ENCODE measurements around the gene CDK19.

CDK19 gene

DNA sequence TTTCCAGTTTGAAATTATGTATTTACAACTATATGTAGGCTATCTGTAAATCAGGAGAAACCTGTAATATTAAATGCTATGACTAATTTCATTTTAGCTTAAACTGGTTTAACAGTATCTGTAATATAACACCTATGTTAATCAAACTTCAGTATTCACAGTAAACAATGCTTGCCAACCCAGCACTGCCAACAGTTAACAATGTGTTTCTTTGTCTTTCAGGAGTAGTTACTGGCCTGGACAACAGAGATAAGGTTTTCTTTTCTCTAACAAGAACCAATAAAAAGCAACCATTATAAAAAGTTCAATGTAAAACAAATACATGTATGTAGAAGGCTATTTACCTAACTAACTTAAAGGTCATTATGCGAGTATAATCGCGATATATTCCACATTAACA, 158.8 kb downstream of the CDK19 start:
- no peak for ATAC-seq
- TF ChIP-seq SNAI2 (CRISPR knock-in tag; IDR thresholded peaks at IDR 0.05): no peak
- no peak for TF ChIP-seq BACH2 (CRISPR knock-in tag; IDR thresholded peaks at IDR 0.05; ENCODE audit: borderline replicate concordance)
- no peak for TF ChIP-seq GLIS3 (CRISPR knock-in tag; IDR thresholded peaks at IDR 0.05)
- no peak for TF ChIP-seq ISL1 (CRISPR knock-in tag; IDR thresholded peaks at IDR 0.05)
- TF ChIP-seq RARB (CRISPR knock-in tag; IDR thresholded peaks at IDR 0.05): no peak
- TF ChIP-seq PATZ1 (CRISPR knock-in tag; IDR thresholded peaks at IDR 0.05; ENCODE audit: borderline replicate concordance): no peak
- no peak for TF ChIP-seq CSDC2 (CRISPR knock-in tag; IDR thresholded peaks at IDR 0.05)
- TF ChIP-seq CSRNP3 (CRISPR knock-in tag; IDR thresholded peaks at IDR 0.05): no peak
- no peak for TF ChIP-seq OSR1 (CRISPR knock-in tag; IDR thresholded peaks at IDR 0.05)
- TF ChIP-seq, protein P1, sequence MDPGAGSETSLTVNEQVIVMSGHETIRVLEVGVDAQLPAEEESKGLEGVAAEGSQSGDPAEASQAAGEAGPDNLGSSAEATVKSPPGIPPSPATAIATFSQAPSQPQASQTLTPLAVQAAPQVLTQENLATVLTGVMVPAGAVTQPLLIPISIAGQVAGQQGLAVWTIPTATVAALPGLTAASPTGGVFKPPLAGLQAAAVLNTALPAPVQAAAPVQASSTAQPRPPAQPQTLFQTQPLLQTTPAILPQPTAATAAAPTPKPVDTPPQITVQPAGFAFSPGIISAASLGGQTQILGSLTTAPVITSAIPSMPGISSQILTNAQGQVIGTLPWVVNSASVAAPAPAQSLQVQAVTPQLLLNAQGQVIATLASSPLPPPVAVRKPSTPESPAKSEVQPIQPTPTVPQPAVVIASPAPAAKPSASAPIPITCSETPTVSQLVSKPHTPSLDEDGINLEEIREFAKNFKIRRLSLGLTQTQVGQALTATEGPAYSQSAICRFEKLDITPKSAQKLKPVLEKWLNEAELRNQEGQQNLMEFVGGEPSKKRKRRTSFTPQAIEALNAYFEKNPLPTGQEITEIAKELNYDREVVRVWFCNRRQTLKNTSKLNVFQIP (CRISPR knock-in tag; IDR thresholded peaks at IDR 0.05; ENCODE audit: borderline replicate concordance, low read depth): no peak
- no peak for TF ChIP-seq PPARA (CRISPR knock-in tag; IDR thresholded peaks at IDR 0.05; ENCODE audit: borderline replicate concordance)
- TF ChIP-seq ESRRG (CRISPR knock-in tag; IDR thresholded peaks at IDR 0.05): no peak
- TF ChIP-seq, protein P2, sequence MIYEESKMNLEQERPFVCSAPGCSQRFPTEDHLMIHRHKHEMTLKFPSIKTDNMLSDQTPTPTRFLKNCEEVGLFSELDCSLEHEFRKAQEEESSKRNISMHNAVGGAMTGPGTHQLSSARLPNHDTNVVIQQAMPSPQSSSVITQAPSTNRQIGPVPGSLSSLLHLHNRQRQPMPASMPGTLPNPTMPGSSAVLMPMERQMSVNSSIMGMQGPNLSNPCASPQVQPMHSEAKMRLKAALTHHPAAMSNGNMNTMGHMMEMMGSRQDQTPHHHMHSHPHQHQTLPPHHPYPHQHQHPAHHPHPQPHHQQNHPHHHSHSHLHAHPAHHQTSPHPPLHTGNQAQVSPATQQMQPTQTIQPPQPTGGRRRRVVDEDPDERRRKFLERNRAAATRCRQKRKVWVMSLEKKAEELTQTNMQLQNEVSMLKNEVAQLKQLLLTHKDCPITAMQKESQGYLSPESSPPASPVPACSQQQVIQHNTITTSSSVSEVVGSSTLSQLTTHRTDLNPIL (CRISPR knock-in tag; IDR thresholded peaks at IDR 0.05; ENCODE audit: low read depth): no peak

DNA sequence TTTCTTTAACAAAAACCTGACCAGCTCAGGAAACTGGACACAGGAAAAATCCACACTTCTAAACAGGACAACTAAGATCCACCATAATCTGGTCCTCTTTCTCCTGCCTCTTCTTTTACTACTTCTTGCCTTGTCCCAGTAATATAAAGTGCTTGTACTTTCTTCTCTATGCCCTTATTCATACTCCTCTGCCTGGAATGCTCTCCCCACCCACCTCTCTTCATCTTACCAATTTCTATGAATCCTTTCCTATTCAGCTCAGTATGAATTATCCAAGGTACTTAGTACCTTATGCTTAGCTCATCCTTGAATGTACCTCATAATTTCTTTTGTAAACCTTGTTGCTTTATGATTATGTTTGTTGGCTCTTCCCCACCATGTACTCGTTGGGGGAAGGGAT, 159.4 kb downstream of the CDK19 start:
- TF ChIP-seq ZFP3 (CRISPR knock-in tag; IDR thresholded peaks at IDR 0.05) (no peak), BACH2 (CRISPR knock-in tag; IDR thresholded peaks at IDR 0.05; ENCODE audit: borderline replicate concordance) (no peak), RARB (CRISPR knock-in tag; IDR thresholded peaks at IDR 0.05) (no peak), ZC3H10 (CRISPR knock-in tag; IDR thresholded peaks at IDR 0.05) (no peak), OSR1 (CRISPR knock-in tag; IDR thresholded peaks at IDR 0.05) (no peak), ZNF8 (CRISPR knock-in tag; IDR thresholded peaks at IDR 0.05) (no peak), TCF4 (CRISPR knock-in tag; IDR thresholded peaks at IDR 0.05; ENCODE audit: borderline replicate concordance) (no peak), SNAI2 (CRISPR knock-in tag; IDR thresholded peaks at IDR 0.05) (no peak), ZNF70 (CRISPR knock-in tag; IDR thresholded peaks at IDR 0.05) (no peak)
- no peak for ATAC-seq

GRCh38 chr6:110654096-110654820, 161.0 kb downstream of the CDK19 start:
- TF ChIP-seq PPARA (CRISPR knock-in tag; IDR thresholded peaks at IDR 0.05; ENCODE audit: borderline replicate concordance) (no peak), PATZ1 (CRISPR knock-in tag; IDR thresholded peaks at IDR 0.05; ENCODE audit: borderline replicate concordance) (no peak), OSR1 (CRISPR knock-in tag; IDR thresholded peaks at IDR 0.05) (no peak), ZNF565 (CRISPR knock-in tag; conservative IDR thresholded peaks at IDR 0.05; ENCODE audit: low read depth) (no peak), ZFP30 (CRISPR knock-in tag; IDR thresholded peaks at IDR 0.05) (no peak), ZNF8 (CRISPR knock-in tag; IDR thresholded peaks at IDR 0.05) (no peak)
- ATAC-seq: no peak

- no peak for ATAC-seq
- no peak for TF ChIP-seq RARB (CRISPR knock-in tag; IDR thresholded peaks at IDR 0.05)
- TF ChIP-seq ZC3H10 (CRISPR knock-in tag; IDR thresholded peaks at IDR 0.05): no peak
- TF ChIP-seq TCF4 (CRISPR knock-in tag; IDR thresholded peaks at IDR 0.05; ENCODE audit: borderline replicate concordance): no peak
- no peak for TF ChIP-seq ZFP3 (CRISPR knock-in tag; IDR thresholded peaks at IDR 0.05)
- TF ChIP-seq, protein P2 (CRISPR knock-in tag; IDR thresholded peaks at IDR 0.05; ENCODE audit: low read depth): no peak
- no peak for TF ChIP-seq GLIS3 (CRISPR knock-in tag; IDR thresholded peaks at IDR 0.05)
- TF ChIP-seq, protein P1 (CRISPR knock-in tag; IDR thresholded peaks at IDR 0.05; ENCODE audit: borderline replicate concordance, low read depth): no peak
- TF ChIP-seq ZNF8 (CRISPR knock-in tag; IDR thresholded peaks at IDR 0.05): no peak
- no peak for TF ChIP-seq SNAI2 (CRISPR knock-in tag; IDR thresholded peaks at IDR 0.05)
- TF ChIP-seq CSRNP3 (CRISPR knock-in tag; IDR thresholded peaks at IDR 0.05): no peak
- TF ChIP-seq ESRRG (CRISPR knock-in tag; IDR thresholded peaks at IDR 0.05): no peak
- TF ChIP-seq TOX (CRISPR knock-in tag; IDR thresholded peaks at IDR 0.05; ENCODE audit: borderline replicate concordance): no peak
- TF ChIP-seq CSDC2 (CRISPR knock-in tag; IDR thresholded peaks at IDR 0.05): no peak
Measured at GRCh38 chr6:110653381-110653780, 161.9 kb downstream of the CDK19 start.
